Adrenal gland (tissue), 5 donors: ENCODE measurements around the gene CDH4.

Experiments
- POLR2A ChIP-seq, 2 donors: fragments of 450-650 bp; IDR thresholded peaks; one replicate each; pipeline ENCODE4 v1.6.1; 2017; ENCODE audit warnings: antibody characterized with exemption in 2 of 2, mild to moderate bottlenecking in 2 of 2, moderate library complexity in 1 of 2
- TF ChIP-seq, protein P1 (sequence below), 6 experiments: fragments of 450-650 bp in 4 of 6; fragments of 200-600 bp in 2 of 6; sonication (generic) in 1 of 6; IDR thresholded peaks; 1 replicate in 5 of 6; 2 replicates in 1 of 6; pipeline versions ENCODE4 v1.5.1 to v1.8.0; 2016 to 2021; ENCODE audit warnings: antibody characterized with exemption in 6 of 6, mild to moderate bottlenecking in 2 of 6, moderate library complexity in 1 of 6
- donor health status: DM: no; HTN: no; CAD: no.

- TF ChIP-seq, protein P1, sequence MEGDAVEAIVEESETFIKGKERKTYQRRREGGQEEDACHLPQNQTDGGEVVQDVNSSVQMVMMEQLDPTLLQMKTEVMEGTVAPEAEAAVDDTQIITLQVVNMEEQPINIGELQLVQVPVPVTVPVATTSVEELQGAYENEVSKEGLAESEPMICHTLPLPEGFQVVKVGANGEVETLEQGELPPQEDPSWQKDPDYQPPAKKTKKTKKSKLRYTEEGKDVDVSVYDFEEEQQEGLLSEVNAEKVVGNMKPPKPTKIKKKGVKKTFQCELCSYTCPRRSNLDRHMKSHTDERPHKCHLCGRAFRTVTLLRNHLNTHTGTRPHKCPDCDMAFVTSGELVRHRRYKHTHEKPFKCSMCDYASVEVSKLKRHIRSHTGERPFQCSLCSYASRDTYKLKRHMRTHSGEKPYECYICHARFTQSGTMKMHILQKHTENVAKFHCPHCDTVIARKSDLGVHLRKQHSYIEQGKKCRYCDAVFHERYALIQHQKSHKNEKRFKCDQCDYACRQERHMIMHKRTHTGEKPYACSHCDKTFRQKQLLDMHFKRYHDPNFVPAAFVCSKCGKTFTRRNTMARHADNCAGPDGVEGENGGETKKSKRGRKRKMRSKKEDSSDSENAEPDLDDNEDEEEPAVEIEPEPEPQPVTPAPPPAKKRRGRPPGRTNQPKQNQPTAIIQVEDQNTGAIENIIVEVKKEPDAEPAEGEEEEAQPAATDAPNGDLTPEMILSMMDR (IDR thresholded peaks at IDR 0.05) = no peak
- TF ChIP-seq POLR2A (IDR thresholded peaks at IDR 0.05) = no peak
Measured at GRCh38 chr20:61503106-61503505, 251.0 kb downstream of the CDH4 start.
